Kasumi-1 (cell line): ENCODE data around the gene RASIP1.
"Not testable (repeated sequence)": the region's sequence is repeated elsewhere in the genome, so short reads cannot be mapped to it uniquely, and the experiment has no call there.

Experiments used
- DNase-seq, 2 experiments: peaks; one replicate each; lab custom pipeline; 2025; lab: John Stamatoyannopoulos, UW

RASIP1 gene

GRCh38 chr19:48740164-48740972 is at the start of gene RASIP1:
TSS of gene RASIP1 (minus strand) at chr19:48740610. CDS start at chr19:48740282, 328 bp downstream.
- DNase-seq, result no peak

- DNase-seq, result not testable (repeated sequence)
Observed at GRCh38 chr19:48787331-48787730, 46.9 kb upstream of the RASIP1 start.

- not testable (repeated sequence) for DNase-seq
Observed at GRCh38 chr19:48786422-48786821, 46.0 kb upstream of the RASIP1 start.

GRCh38 chr19:48784527-48784926 is 44.1 kb upstream of the RASIP1 start:
- DNase-seq, result no peak

- no peak for DNase-seq
Observed at GRCh38 chr19:48780631-48781391, 40.4 kb upstream of the RASIP1 start.

- DNase-seq, result no peak
Observed at GRCh38 chr19:48779636-48780035, 39.2 kb upstream of the RASIP1 start.

- no peak for DNase-seq
Observed at GRCh38 chr19:48777720-48778119, 37.3 kb upstream of the RASIP1 start.

- no peak for DNase-seq
Observed at GRCh38 chr19:48777139-48777538, 36.7 kb upstream of the RASIP1 start.

- DNase-seq, result no peak
Observed at GRCh38 chr19:48772503-48772953, 32.1 kb upstream of the RASIP1 start.

GRCh38 chr19:48770734-48771472 is 30.5 kb upstream of the RASIP1 start:
- DNase-seq, result no peak

- no peak for DNase-seq
Observed at GRCh38 chr19:48770266-48770665, 29.9 kb upstream of the RASIP1 start.

- no peak for DNase-seq
Observed at GRCh38 chr19:48768994-48769713, 28.7 kb upstream of the RASIP1 start.

GRCh38 chr19:48768171-48768753 is 27.9 kb upstream of the RASIP1 start:
- not testable (repeated sequence) for DNase-seq

GRCh38 chr19:48765816-48766215 is 25.4 kb upstream of the RASIP1 start:
- not testable (repeated sequence) for DNase-seq

- no peak for DNase-seq
Observed at GRCh38 chr19:48760504-48761205, 20.2 kb upstream of the RASIP1 start.

- no peak for DNase-seq
Observed at GRCh38 chr19:48757741-48758144, 17.3 kb upstream of the RASIP1 start.

GRCh38 chr19:48757089-48757675 is 16.8 kb upstream of the RASIP1 start:
- DNase-seq, result no peak

GRCh38 chr19:48756686-48757085 is 16.3 kb upstream of the RASIP1 start:
- no peak for DNase-seq

GRCh38 chr19:48756212-48756611 is 15.8 kb upstream of the RASIP1 start:
- no peak for DNase-seq

- DNase-seq, result no peak
Observed at GRCh38 chr19:48755787-48756186, 15.4 kb upstream of the RASIP1 start.
